IgD-negative memory B cell (primary cell): ENCODE data around the gene GALNT11. TPM values are rescaled to one million over a fixed set of nuclear protein-coding genes. Genes with fewer than 3 reads are reported as not detected.
"Not testable (repeated sequence)": the region's sequence is repeated elsewhere in the genome, so short reads cannot be mapped to it uniquely, and the experiment has no call there.

ENCODE experiments used
- H3K27ac Mint-ChIP-seq, 3 donors: one replicate each; pipeline ENCODE4 v1.8.0; 2020 to 2022; ENCODE audit warnings: mild to moderate bottlenecking in 3 of 3, mixed read lengths in 3 of 3, moderate library complexity in 1 of 3
- H3K27me3 Mint-ChIP-seq: one replicate; pipeline ENCODE4 v1.8.0; 2021; ENCODE audit warnings: mixed read lengths
- H3K36me3 Mint-ChIP-seq: one replicate; pipeline ENCODE4 v1.8.0; 2020; ENCODE audit warnings: mild to moderate bottlenecking, mixed read lengths
- H3K4me1 Mint-ChIP-seq, 3 donors: one replicate each; pipeline ENCODE4 v1.8.0; 2020 to 2022; ENCODE audit warnings: mixed read lengths in 3 of 3, mild to moderate bottlenecking in 1 of 3
- H3K4me3 Mint-ChIP-seq, 4 donors: one replicate each; pipeline ENCODE4 v1.8.0; 2020 to 2022; ENCODE audit warnings: mild to moderate bottlenecking in 4 of 4, mixed read lengths in 4 of 4, moderate library complexity in 3 of 4
- H3K9me3 Mint-ChIP-seq, 3 donors: one replicate each; pipeline ENCODE4 v1.8.0; 2020 to 2021; ENCODE audit warnings: mixed read lengths in 3 of 3, mild to moderate bottlenecking in 1 of 3
- polyA plus RNA-seq: library from polyadenylated mRNA; unstranded; fragments of 300-500 nt; fragmentation: Illumina TruSeq; gene quantifications from one replicate; pipeline ENCODE4 v1.2.3, GENCODE V29; 2021

GALNT11 gene
- polyA plus RNA-seq, 1 donor from 2014 or later, result 24.2 TPM

DNA sequence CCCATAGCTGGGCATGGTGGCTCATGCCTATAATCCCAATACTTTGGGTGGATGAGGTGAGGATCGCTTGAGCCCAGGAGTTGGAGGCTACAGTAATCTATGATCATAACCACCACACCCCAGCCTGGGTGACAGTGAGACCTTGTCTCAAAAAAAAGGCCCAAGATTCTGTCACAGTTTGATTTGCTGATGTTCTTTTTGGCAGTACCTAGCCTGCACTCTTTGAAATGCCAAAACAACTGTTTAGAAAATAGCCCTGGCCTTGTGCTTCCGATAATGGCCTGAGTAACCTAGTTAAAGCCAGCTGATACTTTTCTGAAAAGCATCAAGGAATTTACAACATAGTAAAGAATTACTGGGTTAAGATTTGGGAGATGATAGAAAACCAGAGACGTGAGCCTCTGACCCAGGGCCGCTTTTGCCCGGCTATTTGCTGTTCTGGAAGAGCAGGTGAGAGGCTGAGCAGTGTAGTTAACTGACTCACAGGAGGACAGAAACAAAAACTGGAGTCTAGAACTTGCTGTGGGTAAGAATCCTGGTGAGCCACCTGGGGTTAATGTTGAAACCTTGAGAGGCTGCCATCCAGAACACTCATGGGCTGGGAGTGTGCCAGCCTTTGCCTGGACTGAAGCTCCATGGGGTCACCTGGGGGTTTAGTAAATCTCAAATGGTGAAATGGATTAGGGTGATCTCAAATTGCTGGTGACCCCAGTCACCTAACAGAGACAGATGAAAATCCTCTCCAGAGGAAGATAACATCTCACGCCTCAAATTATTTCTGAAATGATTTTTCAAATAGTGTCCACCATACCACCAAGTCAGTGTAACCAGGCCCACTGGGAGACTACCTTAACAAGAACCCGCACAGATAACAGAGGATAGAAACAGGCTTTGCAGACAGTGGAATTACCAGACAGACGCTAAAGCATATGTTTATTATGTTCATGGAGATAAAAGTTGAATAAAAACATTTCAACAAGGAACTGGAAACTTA lies 51.8 kb downstream of the GALNT11 start:
- H3K9me3 Mint-ChIP-seq, result peaks cover 0 to 7% (median under 1%) of the 10 kb centered on the region in 3 donors
- H3K36me3 Mint-ChIP-seq, result peaks cover under 1% of the 10 kb centered on the region
- H3K27ac Mint-ChIP-seq, result no peak overlapping the region
- H3K4me1 Mint-ChIP-seq, result peaks cover 25 to 34% (median 30%) of the 10 kb centered on the region in 3 donors
- no peaks in the 10 kb centered on the region for H3K27me3 Mint-ChIP-seq
- peak overlapping the region in 1 of 4 donors; percentile 10 for H3K4me3 Mint-ChIP-seq

DNA sequence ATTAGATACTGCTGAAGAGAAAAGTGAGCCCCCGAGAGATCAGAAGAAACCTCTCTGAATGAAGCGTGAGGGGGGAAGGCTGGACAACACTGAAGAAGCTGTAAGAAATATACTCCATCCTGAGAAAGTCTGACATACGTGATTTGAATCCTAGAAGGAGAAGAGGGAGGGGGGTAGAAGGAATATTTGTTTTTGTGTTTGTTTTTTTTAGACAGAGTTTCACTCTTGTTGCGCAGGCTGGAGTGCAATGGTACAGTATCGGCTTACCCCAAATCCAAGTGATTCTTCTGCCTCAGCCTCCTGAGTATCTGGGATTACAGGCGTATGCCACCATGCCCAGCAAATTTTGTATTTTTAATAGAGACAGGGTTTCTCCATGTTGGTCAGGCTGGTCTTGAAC lies 52.6 kb downstream of the GALNT11 start:
- peaks cover 25 to 38% (median 30%) of the 10 kb centered on the region in 3 donors for H3K4me1 Mint-ChIP-seq
- H3K36me3 Mint-ChIP-seq, result peaks cover 2% of the 10 kb centered on the region
- peaks cover 0 to 10% (median 3%) of the 10 kb centered on the region in 3 donors for H3K9me3 Mint-ChIP-seq
- peak overlapping the region in 1 of 4 donors; percentile 91 for H3K4me3 Mint-ChIP-seq
- H3K27ac Mint-ChIP-seq, result no peak overlapping the region
- H3K27me3 Mint-ChIP-seq, result no peaks in the 10 kb centered on the region

DNA sequence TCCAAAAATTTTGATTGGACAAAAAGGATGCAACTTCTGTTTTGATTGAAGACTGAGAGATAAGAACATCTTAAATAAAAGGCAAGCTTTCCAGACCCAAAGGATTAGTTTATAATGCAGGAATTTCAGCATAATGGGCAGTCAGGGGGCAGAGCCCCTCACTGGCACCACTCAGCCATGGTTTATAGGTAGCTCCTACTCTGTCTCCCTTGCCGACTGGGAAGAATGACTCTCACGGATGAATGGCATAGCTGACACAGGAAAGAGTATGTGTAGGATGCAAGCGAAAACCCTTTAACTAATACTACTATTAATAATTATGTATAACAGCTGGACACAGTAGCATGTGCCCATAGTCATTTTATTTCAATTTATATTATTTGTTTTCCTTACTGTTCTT lies 53.3 kb downstream of the GALNT11 start:
- Mint-ChIP-seq H3K4me1 (peaks cover 25 to 32% (median 30%) of the 10 kb centered on the region in 3 donors), H3K27ac (peak overlapping the region in 1 of 3 donors; percentile 33), H3K9me3 (peaks cover 0 to 10% (median 3%) of the 10 kb centered on the region in 3 donors), H3K27me3 (no peaks in the 10 kb centered on the region), H3K36me3 (peaks cover 2% of the 10 kb centered on the region), H3K4me3 (peak overlapping the region in 2 of 4 donors; percentile 56 to 91)

DNA sequence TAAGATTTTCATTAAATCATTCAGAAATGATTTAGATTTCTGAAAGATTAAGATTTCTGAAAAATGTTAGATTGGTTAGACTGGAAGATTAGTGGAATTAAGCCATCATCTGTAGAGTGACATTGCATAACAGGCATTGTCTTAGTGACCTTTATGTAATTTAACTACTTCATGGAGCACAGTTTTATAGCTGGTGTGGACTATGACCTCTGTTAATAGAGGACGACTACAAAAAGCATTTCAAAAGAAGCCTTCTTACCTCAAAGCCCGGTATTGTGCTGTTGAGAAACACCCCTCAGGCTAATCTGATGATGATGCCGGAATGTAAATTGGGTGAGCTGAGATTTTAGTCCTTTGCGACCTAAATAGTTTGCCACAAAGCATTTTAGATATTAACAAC lies 55.6 kb downstream of the GALNT11 start:
- H3K27me3 Mint-ChIP-seq, result no peaks in the 10 kb centered on the region
- no peak overlapping the region for H3K27ac Mint-ChIP-seq
- no peak overlapping the region for H3K4me3 Mint-ChIP-seq
- H3K9me3 Mint-ChIP-seq, result peaks cover 0 to 10% (median 3%) of the 10 kb centered on the region in 3 donors
- peaks cover 27 to 35% (median 28%) of the 10 kb centered on the region in 3 donors for H3K4me1 Mint-ChIP-seq
- H3K36me3 Mint-ChIP-seq, result peaks cover 2% of the 10 kb centered on the region

DNA sequence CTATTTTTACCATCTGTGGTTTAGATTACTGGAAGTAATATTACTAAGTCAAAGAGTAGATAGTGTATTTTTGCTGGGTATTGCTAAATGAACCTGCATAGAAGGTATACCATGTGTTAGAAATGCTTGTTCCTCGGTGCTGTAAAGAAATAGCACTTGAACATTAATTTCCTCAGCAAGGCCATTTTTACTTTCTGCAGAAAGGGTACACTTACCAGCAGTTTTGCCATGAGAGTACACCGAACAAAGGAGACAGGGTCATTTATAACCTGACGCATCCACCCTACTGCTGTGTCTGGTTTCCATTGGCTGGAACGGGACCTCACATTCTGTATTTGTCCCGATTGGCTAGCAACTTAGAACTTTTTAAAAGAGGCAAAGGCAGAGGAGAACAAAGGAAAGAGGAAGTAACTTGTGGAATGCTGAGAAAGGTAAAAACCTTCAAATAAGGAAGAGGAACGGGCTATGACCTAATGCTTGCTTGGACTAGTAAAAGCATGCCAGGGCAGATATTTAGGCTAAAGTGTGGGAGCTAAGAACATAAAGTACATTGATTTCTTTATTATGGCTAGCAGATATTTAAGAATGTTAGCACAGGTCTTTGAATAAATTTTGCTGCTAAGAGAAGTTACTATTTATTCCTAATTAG lies 56.7 kb downstream of the GALNT11 start:
- not testable (repeated sequence) for H3K36me3 Mint-ChIP-seq, H3K4me3 Mint-ChIP-seq, H3K9me3 Mint-ChIP-seq, H3K27me3 Mint-ChIP-seq, H3K27ac Mint-ChIP-seq
- H3K4me1 Mint-ChIP-seq, result peaks cover 27 to 28% (median 28%) of the 10 kb centered on the region in 3 donors

- Mint-ChIP-seq H3K27ac (peak overlapping the region in 1 of 3 donors; percentile 82), H3K4me3 (no peak overlapping the region)
Measured at GRCh38 chr7:152085131-152085530, 59.7 kb downstream of the GALNT11 start.

DNA sequence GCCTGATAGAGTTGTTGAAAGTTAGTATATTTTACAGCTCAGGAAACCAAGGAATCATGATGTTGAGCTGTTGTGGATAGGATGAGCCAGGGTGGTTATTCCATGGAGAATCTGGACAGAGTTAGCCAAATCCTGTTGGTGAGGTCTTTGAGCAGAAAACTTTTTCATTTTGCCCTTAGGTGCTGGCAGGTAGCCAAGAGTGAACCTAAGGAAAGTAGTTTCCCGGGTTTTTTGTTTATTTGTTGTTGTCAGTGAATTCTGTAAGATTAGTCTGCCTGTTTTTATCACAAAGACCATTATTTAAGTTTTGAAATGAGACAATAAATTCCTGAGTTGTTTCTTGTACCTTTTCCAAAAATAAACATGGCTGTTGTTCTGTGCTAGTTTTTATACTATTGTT lies 61.0 kb downstream of the GALNT11 start:
- Mint-ChIP-seq H3K27ac (no peak overlapping the region), H3K27me3 (no peaks in the 10 kb centered on the region), H3K9me3 (peaks cover 0 to 23% (median 3%) of the 10 kb centered on the region in 3 donors), H3K4me1 (peaks cover 6 to 8% (median 6%) of the 10 kb centered on the region in 3 donors), H3K4me3 (no peak overlapping the region), H3K36me3 (peaks cover 5% of the 10 kb centered on the region)

More at GRCh38 chr7:152085131-152085530, 59.7 kb downstream of the GALNT11 start:
- Mint-ChIP-seq H3K36me3 (peaks cover 5% of the 10 kb centered on the region), H3K27me3 (no peaks in the 10 kb centered on the region), H3K9me3 (peaks cover 0 to 23% (median 3%) of the 10 kb centered on the region in 3 donors), H3K4me1 (peaks cover 6 to 10% (median 6%) of the 10 kb centered on the region in 3 donors)

DNA sequence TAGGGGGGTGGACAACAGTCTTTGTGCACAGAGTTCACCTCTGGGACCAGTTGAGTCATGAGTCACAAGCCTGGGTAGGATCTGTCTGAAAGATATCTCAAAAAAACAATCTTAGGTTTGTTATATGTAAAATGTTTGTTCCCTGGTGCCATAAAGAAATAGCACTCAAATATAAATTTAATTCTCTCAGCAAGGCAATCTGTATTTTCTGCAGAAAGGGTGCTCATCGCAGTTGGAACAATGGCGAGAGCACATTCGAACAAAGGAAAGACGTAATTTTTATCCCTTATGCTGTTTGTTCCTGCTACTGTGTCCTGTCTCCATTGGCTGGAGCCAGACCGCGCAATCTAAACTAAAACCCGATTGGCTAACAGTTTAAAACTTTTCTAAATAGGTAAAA lies 63.7 kb downstream of the GALNT11 start:
- no peak overlapping the region for H3K4me3 Mint-ChIP-seq
- peak overlapping the region in 1 of 3 donors; percentile 39 for H3K27ac Mint-ChIP-seq
- H3K27me3 Mint-ChIP-seq, result no peaks in the 10 kb centered on the region
- H3K4me1 Mint-ChIP-seq, result peaks cover 0 to 7% (median 5%) of the 10 kb centered on the region in 3 donors
- H3K36me3 Mint-ChIP-seq, result peaks cover 4% of the 10 kb centered on the region
- H3K9me3 Mint-ChIP-seq, result peaks cover 0 to 14% (median 0%) of the 10 kb centered on the region in 3 donors

DNA sequence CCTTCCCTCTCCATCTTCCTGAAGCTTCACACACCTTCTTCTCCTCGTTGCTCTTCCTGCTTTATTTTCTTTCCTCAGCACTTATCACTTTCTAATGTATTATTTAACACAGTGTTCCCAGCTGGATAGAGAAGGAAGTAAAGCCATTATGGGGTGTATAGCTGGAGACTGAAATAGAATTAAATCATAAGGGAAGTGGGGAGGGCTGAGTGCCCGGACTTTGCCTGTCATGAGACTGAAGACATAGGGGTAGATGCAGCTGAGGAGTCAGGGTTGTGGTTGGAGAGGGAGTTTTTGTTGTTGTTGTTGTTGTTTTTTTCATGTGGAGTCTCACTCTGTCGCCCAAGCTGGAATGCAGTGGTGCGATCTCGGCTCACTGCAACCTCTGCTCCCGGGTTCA lies 65.3 kb downstream of the GALNT11 start:
- Mint-ChIP-seq H3K9me3 (peaks cover 0 to 14% (median 0%) of the 10 kb centered on the region in 3 donors), H3K27me3 (no peaks in the 10 kb centered on the region), H3K4me1 (peaks cover 0 to 3% (median 2%) of the 10 kb centered on the region in 3 donors), H3K36me3 (peaks cover 7% of the 10 kb centered on the region), H3K27ac (no peak overlapping the region), H3K4me3 (peak overlapping the region in 1 of 4 donors; percentile 3)

DNA sequence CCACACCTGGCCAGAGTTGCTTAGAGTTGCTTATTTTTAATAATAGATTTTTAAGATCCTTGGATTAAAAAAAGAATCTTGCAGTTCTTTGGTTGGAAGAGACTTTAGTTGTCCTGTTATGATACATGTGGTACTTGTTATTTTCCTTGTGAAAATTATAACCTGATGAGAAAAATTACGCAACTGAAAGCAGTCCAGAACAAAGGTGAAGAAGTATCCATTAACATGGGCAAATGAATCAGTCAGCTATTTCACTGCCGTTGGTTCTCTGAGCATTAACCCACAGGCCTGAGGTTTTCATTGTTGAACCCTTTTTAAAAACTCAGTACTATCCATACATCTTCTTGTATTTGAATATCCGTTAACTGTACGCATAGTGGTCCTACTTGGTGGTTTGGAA lies 68.2 kb downstream of the GALNT11 start:
- H3K27me3 Mint-ChIP-seq, result no peaks in the 10 kb centered on the region
- H3K4me3 Mint-ChIP-seq, result no peak overlapping the region
- H3K4me1 Mint-ChIP-seq, result peaks cover 0 to 2% (median 2%) of the 10 kb centered on the region in 3 donors
- peaks cover 0 to 6% (median 0%) of the 10 kb centered on the region in 3 donors for H3K9me3 Mint-ChIP-seq
- H3K36me3 Mint-ChIP-seq, result peaks cover 5% of the 10 kb centered on the region
- no peak overlapping the region for H3K27ac Mint-ChIP-seq

- no peaks in the 10 kb centered on the region for H3K27me3 Mint-ChIP-seq
- no peak overlapping the region for H3K27ac Mint-ChIP-seq
- H3K9me3 Mint-ChIP-seq, result no peaks in the 10 kb centered on the region
- peaks cover 3% of the 10 kb centered on the region for H3K36me3 Mint-ChIP-seq
- no peak overlapping the region for H3K4me3 Mint-ChIP-seq
- H3K4me1 Mint-ChIP-seq, result peaks cover 0 to 3% (median under 1%) of the 10 kb centered on the region in 3 donors
Measured at GRCh38 chr7:152095771-152096170, 70.3 kb downstream of the GALNT11 start.

GRCh38 chr7:152097330-152097729 lies 71.9 kb downstream of the GALNT11 start:
- no peaks in the 10 kb centered on the region for H3K27me3 Mint-ChIP-seq
- no peak overlapping the region for H3K27ac Mint-ChIP-seq
- peaks cover 0 to 3% (median 0%) of the 10 kb centered on the region in 3 donors for H3K4me1 Mint-ChIP-seq
- H3K9me3 Mint-ChIP-seq, result no peaks in the 10 kb centered on the region
- H3K4me3 Mint-ChIP-seq, result no peak overlapping the region
- H3K36me3 Mint-ChIP-seq, result peaks cover 3% of the 10 kb centered on the region

DNA sequence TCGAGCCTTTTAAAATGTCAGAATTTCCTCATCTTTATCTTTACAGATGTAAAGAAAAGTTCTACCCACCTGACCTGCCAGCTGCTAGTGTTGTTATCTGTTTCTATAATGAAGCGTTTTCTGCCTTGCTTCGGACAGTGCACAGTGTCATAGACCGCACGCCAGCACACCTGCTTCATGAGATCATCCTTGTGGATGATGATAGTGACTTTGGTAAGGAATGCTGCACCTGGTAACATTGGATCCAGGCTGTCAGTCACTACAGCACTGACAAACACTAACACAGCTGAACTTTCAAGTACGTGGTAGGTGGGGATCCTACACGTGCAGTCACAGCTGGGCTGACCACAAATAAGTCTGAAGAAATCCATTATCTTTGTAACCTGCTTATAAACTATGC lies 77.6 kb downstream of the GALNT11 start:
- Mint-ChIP-seq H3K27me3 (no peaks in the 10 kb centered on the region), H3K27ac (no peak overlapping the region), H3K4me3 (no peak overlapping the region), H3K9me3 (no peaks in the 10 kb centered on the region), H3K36me3 (peaks cover 6% of the 10 kb centered on the region), H3K4me1 (peaks cover 0 to 2% (median 0%) of the 10 kb centered on the region in 3 donors)

DNA sequence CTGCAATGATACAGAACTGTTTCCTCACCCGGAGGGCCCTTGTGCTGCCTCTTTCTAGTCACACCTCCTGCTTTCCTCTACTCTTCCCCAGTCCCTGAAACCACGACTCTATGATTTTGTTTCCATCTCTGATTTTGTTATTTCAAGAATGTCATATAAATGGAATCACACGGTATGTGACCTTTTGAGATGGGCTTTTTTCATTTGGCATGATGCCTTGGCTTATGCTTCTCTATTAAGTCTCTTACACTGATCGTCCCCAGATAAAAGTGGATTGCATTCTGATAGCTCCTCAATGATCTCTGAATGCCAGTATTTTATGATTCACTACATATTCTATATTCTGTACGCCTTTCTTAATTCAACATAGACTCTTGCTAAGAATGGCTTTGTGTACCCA lies 78.2 kb downstream of the GALNT11 start:
- peaks cover 0 to 2% (median 0%) of the 10 kb centered on the region in 3 donors for H3K4me1 Mint-ChIP-seq
- peak overlapping the region in 1 of 3 donors; percentile 4 for H3K27ac Mint-ChIP-seq
- no peaks in the 10 kb centered on the region for H3K9me3 Mint-ChIP-seq
- H3K4me3 Mint-ChIP-seq, result no peak overlapping the region
- H3K36me3 Mint-ChIP-seq, result peaks cover 6% of the 10 kb centered on the region
- no peaks in the 10 kb centered on the region for H3K27me3 Mint-ChIP-seq

GRCh38 chr7:152105205-152105604 lies 79.7 kb downstream of the GALNT11 start:
- no peak overlapping the region for H3K4me3 Mint-ChIP-seq
- H3K4me1 Mint-ChIP-seq, result peaks cover 0 to 2% (median 0%) of the 10 kb centered on the region in 3 donors
- peaks cover 7% of the 10 kb centered on the region for H3K36me3 Mint-ChIP-seq
- no peaks in the 10 kb centered on the region for H3K27me3 Mint-ChIP-seq
- no peaks in the 10 kb centered on the region for H3K9me3 Mint-ChIP-seq
- no peak overlapping the region for H3K27ac Mint-ChIP-seq
